Fibroblast of lung (primary cell): ENCODE data around the gene LRRC3.

Source experiments
- EZH2 ChIP-seq: IDR thresholded peaks from 2 replicates; pipeline ENCODE4 v1.5.1; 2012; ENCODE audit warnings: low read length, control low read depth, mild to moderate bottlenecking; ENCODE audit errors: missing control alignments
- TF ChIP-seq, protein P1 (sequence below), 2 donors: IDR thresholded peaks in 1 of 2; conservative IDR thresholded peaks in 1 of 2; 1 replicate in 1 of 2; 2 replicates in 1 of 2; pipeline ENCODE4 v1.5.1; 2011 to 2012; ENCODE audit warnings: low read length in 2 of 2, control low read depth in 1 of 2, inconsistent platforms in 1 of 2, low read depth in 1 of 2, mild to moderate bottlenecking in 1 of 2

DNA sequence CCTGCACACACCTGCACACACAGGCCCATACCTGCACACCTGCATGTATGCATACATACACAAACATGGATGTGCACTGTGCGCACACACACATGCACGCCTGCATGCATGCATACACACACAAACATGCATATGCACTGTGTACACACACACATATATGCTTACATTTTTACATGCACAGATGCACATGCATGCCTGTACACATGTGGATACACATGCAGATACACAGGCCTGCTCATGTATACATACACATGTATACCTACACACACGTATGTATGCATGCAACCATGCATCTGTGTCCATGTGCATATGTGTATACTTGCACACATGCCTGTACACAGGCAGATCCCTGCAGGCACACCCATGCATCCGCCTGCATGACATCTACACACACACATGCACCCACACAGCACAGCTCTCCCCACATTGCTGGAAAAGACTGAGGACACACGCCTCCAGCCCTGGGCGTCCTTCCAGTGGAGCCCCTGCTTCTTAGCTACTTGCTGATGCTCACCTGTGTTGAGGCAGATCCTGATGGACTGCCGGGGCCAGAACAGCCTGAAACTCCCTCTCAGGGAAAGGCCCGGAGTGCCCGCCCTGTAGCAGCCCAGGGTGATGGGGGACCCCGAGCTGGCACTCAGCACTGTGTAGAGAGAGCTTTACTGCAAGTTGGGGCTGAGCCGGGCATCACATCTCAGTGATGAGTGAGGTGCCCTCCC lies 56.1 kb downstream of the LRRC3 start:
- TF ChIP-seq, protein P1, sequence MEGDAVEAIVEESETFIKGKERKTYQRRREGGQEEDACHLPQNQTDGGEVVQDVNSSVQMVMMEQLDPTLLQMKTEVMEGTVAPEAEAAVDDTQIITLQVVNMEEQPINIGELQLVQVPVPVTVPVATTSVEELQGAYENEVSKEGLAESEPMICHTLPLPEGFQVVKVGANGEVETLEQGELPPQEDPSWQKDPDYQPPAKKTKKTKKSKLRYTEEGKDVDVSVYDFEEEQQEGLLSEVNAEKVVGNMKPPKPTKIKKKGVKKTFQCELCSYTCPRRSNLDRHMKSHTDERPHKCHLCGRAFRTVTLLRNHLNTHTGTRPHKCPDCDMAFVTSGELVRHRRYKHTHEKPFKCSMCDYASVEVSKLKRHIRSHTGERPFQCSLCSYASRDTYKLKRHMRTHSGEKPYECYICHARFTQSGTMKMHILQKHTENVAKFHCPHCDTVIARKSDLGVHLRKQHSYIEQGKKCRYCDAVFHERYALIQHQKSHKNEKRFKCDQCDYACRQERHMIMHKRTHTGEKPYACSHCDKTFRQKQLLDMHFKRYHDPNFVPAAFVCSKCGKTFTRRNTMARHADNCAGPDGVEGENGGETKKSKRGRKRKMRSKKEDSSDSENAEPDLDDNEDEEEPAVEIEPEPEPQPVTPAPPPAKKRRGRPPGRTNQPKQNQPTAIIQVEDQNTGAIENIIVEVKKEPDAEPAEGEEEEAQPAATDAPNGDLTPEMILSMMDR (conservative IDR thresholded peaks at IDR 0.05 in 1 of 2, IDR thresholded peaks at IDR 0.05 in 1 of 2; ENCODE audit: low read depth in 1 of 2, low read length in 2 of 2): no peak
- no peak for TF ChIP-seq EZH2
